BLaER1 treated with 17β-estradiol and CSF1 and Interleukin-3, amounts not matched to agents 10 nM and 100 nM (cell line): ENCODE data around the gene RGS3.

Experiments used
- H3K27ac ChIP-seq, 11 experiments: shearing (Covaris generic); formaldehyde crosslinking; 2 replicates each; pipeline ENCODE4 v1.8.1; 2022
- H3K27me3 ChIP-seq, 11 experiments: shearing (Covaris generic); formaldehyde crosslinking; 2 replicates each; pipeline ENCODE4 v1.8.1; 2022
- H3K36me3 ChIP-seq, 11 experiments: shearing (Covaris generic); formaldehyde crosslinking; 2 replicates each; pipeline ENCODE4 v1.8.1; 2022
- H3K4me1 ChIP-seq, 10 experiments: shearing (Covaris generic); formaldehyde crosslinking; 2 replicates each; pipeline ENCODE4 v1.8.1; 2022
- H3K4me2 ChIP-seq, 11 experiments: shearing (Covaris generic); formaldehyde crosslinking; 2 replicates each; pipeline ENCODE4 v1.8.1; 2022
- H3K4me3 ChIP-seq, 10 experiments: shearing (Covaris generic); formaldehyde crosslinking; 2 replicates each; pipeline ENCODE4 v1.8.1; 2022
- H3K9ac ChIP-seq, 11 experiments: shearing (Covaris generic); formaldehyde crosslinking; 2 replicates each; pipeline ENCODE4 v1.8.1; 2022
- H3K9me3 ChIP-seq, 11 experiments: shearing (Covaris generic); formaldehyde crosslinking; replicated peaks in 1 of 11; 2 replicates each; pipeline ENCODE4 v1.8.1; 2022
- H4K20me1 ChIP-seq, 11 experiments: shearing (Covaris generic); formaldehyde crosslinking; 2 replicates each; pipeline ENCODE4 v1.8.1; 2022
- Cebpa-rat ChIP-seq, 11 experiments: shearing (Covaris generic); IDR thresholded peaks; 2 replicates each; pipeline ENCODE4 v1.8.1; 2022

The RGS3 gene

DNA sequence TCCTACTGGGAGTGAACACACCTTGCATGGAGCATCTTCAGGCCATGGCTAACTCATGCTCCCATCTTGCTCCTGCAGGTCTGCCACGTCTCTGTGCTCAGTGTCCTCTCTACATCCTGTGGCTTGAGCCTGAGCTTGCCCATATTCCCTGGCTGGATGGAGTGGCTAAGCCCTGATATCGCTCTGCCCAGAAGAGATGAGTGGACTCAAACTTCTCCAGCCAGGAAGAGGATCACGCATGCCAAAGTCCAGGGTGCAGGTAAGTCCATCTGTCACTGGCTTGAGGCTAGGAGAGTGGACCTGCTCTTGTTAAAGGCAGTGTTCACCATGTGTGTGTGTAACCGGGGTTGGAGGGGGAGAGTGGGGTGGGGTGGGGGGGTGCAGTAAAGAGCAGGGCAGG is 1.6 kb upstream of the RGS3 start:
- peaks cover 0 to 14% (median 0%) of the 10 kb centered on the region in 10 experiments; a peak in 6 of 20 replicates for H3K4me1 ChIP-seq

GRCh38 chr9:113462781-113463286 is 693 bp upstream of the RGS3 start:
- H3K4me2 ChIP-seq = peak overlapping the region in 3 of 11 experiments; percentile 7 to 33 (median 30); a peak in 6 of 22 replicates
- peaks cover 8 to 12% (median 9%) of the 10 kb centered on the region in 11 experiments; a peak in 19 of 22 replicates for H3K9me3 ChIP-seq
- peaks cover 0 to 10% (median 0%) of the 10 kb centered on the region in 10 experiments; a peak in 6 of 20 replicates for H3K4me1 ChIP-seq
- no peak overlapping the region for H3K4me3 ChIP-seq
- H4K20me1 ChIP-seq = no peaks in the 10 kb centered on the region
- no peak overlapping the region for H3K9ac ChIP-seq
- H3K27ac ChIP-seq = no peak overlapping the region
- no peak for TF ChIP-seq Cebpa-rat (IDR thresholded peaks at IDR 0.05)
- no peaks in the 10 kb centered on the region for H3K27me3 ChIP-seq
- H3K36me3 ChIP-seq = no peaks in the 10 kb centered on the region

More for the DNA sequence above, 1.6 kb upstream of the RGS3 start:
- Histone ChIP-seq H3K4me2 (no peak overlapping the region), H3K36me3 (no peaks in the 10 kb centered on the region), H3K27me3 (no peaks in the 10 kb centered on the region), H3K4me3 (no peak overlapping the region), H3K9ac (no peak overlapping the region), H3K27ac (no peak overlapping the region), H3K9me3 (peaks cover 0 to 4% (median 1%) of the 10 kb centered on the region in 11 experiments; a peak in 8 of 22 replicates), H4K20me1 (no peaks in the 10 kb centered on the region)
- TF ChIP-seq Cebpa-rat (IDR thresholded peaks at IDR 0.05) = no peak

- Histone ChIP-seq H3K4me2 (no peak overlapping the region), H3K4me3 (no peak overlapping the region), H3K9ac (no peak overlapping the region), H3K27me3 (no peaks in the 10 kb centered on the region), H3K27ac (no peak overlapping the region), H3K4me1 (peaks cover 0 to 10% (median 0%) of the 10 kb centered on the region in 10 experiments; a peak in 6 of 20 replicates), H4K20me1 (no peaks in the 10 kb centered on the region), H3K9me3 (peaks cover 9 to 14% (median 10%) of the 10 kb centered on the region in 11 experiments; a peak in 19 of 22 replicates), H3K36me3 (no peaks in the 10 kb centered on the region)
- TF ChIP-seq Cebpa-rat (IDR thresholded peaks at IDR 0.05) = no peak
These were observed 746 bp downstream of the RGS3 start for GRCh38 chr9:113464286-113464660.

- H3K9me3 ChIP-seq = peaks cover 9 to 14% (median 10%) of the 10 kb centered on the region in 11 experiments; a peak in 19 of 22 replicates
- no peak for TF ChIP-seq Cebpa-rat (IDR thresholded peaks at IDR 0.05)
These were observed 2.1 kb downstream of the RGS3 start for GRCh38 chr9:113465599-113466140.

GRCh38 chr9:113467183-113467582 is 3.7 kb downstream of the RGS3 start:
- Histone ChIP-seq H3K27me3 (no peaks in the 10 kb centered on the region), H3K9ac (no peak overlapping the region), H3K36me3 (no peaks in the 10 kb centered on the region), H3K4me2 (no peak overlapping the region), H4K20me1 (no peaks in the 10 kb centered on the region), H3K4me3 (no peak overlapping the region), H3K9me3 (peaks cover 9 to 14% (median 10%) of the 10 kb centered on the region in 11 experiments; a peak in 19 of 22 replicates), H3K27ac (no peak overlapping the region), H3K4me1 (peaks cover 0 to 10% (median 0%) of the 10 kb centered on the region in 10 experiments; a peak in 6 of 20 replicates)
- no peak for TF ChIP-seq Cebpa-rat (IDR thresholded peaks at IDR 0.05)

More at GRCh38 chr9:113465599-113466140, 2.1 kb downstream of the RGS3 start:
- Histone ChIP-seq H3K9ac (no peak overlapping the region), H3K4me2 (no peak overlapping the region), H3K4me3 (no peak overlapping the region), H3K36me3 (no peaks in the 10 kb centered on the region), H3K27ac (no peak overlapping the region), H4K20me1 (no peaks in the 10 kb centered on the region), H3K4me1 (peaks cover 0 to 10% (median 0%) of the 10 kb centered on the region in 10 experiments; a peak in 6 of 20 replicates), H3K27me3 (no peaks in the 10 kb centered on the region)

- Histone ChIP-seq H3K9ac (no peak overlapping the region), H3K4me2 (no peak overlapping the region), H4K20me1 (no peaks in the 10 kb centered on the region), H3K4me3 (no peak overlapping the region), H3K27ac (no peak overlapping the region), H3K4me1 (no peaks in the 10 kb centered on the region), H3K27me3 (no peaks in the 10 kb centered on the region), H3K36me3 (no peaks in the 10 kb centered on the region), H3K9me3 (peaks cover 9 to 14% (median 10%) of the 10 kb centered on the region in 11 experiments; a peak in 19 of 22 replicates)
- no peak for TF ChIP-seq Cebpa-rat (IDR thresholded peaks at IDR 0.05)
These were observed 5.4 kb downstream of the RGS3 start for GRCh38 chr9:113468716-113469448.

- TF ChIP-seq Cebpa-rat (IDR thresholded peaks at IDR 0.05) = no peak
- Histone ChIP-seq H3K4me1 (peaks cover 0 to 7% (median 0%) of the 10 kb centered on the region in 10 experiments; a peak in 2 of 20 replicates), H3K4me3 (no peak overlapping the region), H4K20me1 (no peaks in the 10 kb centered on the region), H3K9ac (no peak overlapping the region), H3K36me3 (no peaks in the 10 kb centered on the region), H3K9me3 (peaks cover 9 to 14% (median 10%) of the 10 kb centered on the region in 11 experiments; a peak in 19 of 22 replicates), H3K27ac (no peak overlapping the region), H3K4me2 (no peak overlapping the region), H3K27me3 (no peaks in the 10 kb centered on the region)
These were observed 7.6 kb downstream of the RGS3 start for GRCh38 chr9:113471143-113471542.

- no peak overlapping the region for H3K9ac ChIP-seq
- no peaks in the 10 kb centered on the region for H3K36me3 ChIP-seq
- no peaks in the 10 kb centered on the region for H3K27me3 ChIP-seq
- H3K27ac ChIP-seq = no peak overlapping the region
- TF ChIP-seq Cebpa-rat (IDR thresholded peaks at IDR 0.05) = no peak
- no peak overlapping the region for H3K4me3 ChIP-seq
- H4K20me1 ChIP-seq = no peaks in the 10 kb centered on the region
- H3K4me2 ChIP-seq = no peak overlapping the region
- peaks cover 9 to 14% (median 10%) of the 10 kb centered on the region in 11 experiments; a peak in 19 of 22 replicates for H3K9me3 ChIP-seq
- H3K4me1 ChIP-seq = peaks cover 0 to 7% (median 0%) of the 10 kb centered on the region in 10 experiments; a peak in 2 of 20 replicates
These were observed 8.0 kb downstream of the RGS3 start for GRCh38 chr9:113471566-113471965.

DNA sequence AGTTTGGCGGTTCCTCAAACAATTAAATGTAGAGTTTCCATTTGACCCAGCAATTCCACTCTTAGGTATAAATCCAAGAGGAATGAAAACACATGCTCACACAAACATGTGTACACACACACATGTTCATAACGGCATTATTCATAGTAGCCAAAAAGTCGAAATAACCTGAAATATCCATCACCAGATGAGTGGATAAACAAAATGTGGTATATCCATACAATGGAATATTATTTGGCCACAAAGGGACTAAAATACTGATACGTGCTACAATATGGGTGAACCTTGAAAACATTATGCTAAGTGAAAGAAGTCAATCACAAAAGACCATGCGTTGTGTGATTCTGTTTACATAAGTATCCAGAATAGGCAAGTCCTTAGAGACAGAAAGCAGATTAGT is 8.7 kb downstream of the RGS3 start:
- Histone ChIP-seq H3K27ac (no peak overlapping the region), H3K27me3 (no peaks in the 10 kb centered on the region), H3K4me2 (no peak overlapping the region), H3K4me1 (peaks cover 0 to 7% (median 0%) of the 10 kb centered on the region in 10 experiments; a peak in 2 of 20 replicates), H3K4me3 (no peak overlapping the region), H4K20me1 (no peaks in the 10 kb centered on the region), H3K9ac (no peak overlapping the region), H3K9me3 (peaks cover 6 to 8% (median 7%) of the 10 kb centered on the region in 11 experiments; a peak in 19 of 22 replicates), H3K36me3 (no peaks in the 10 kb centered on the region)
- no peak for TF ChIP-seq Cebpa-rat (IDR thresholded peaks at IDR 0.05)
